H9 (cell line): ENCODE results near the gene TMEM91. TPM values are rescaled to one million over a fixed set of nuclear protein-coding genes. Genes with fewer than 3 reads are reported as not detected.
A peak's percentile ranks its signal among the peaks of the same experiment; 100 is the strongest.

ENCODE experiments used
- DNase-seq: peaks from one replicate; pipeline ENCODE4 v3.0.0-alpha.2; 2017
- H2AFZ ChIP-seq: one replicate; pipeline ENCODE4 v1.6.1; 2013; ENCODE audit warnings: mild to moderate bottlenecking, low read length, control low read depth, moderate library complexity
- H2AK5ac ChIP-seq: 2 replicates; pipeline ENCODE4 v1.6.1; 2013; ENCODE audit warnings: low read length, control low read depth, mixed read lengths; ENCODE audit not compliant: insufficient read length
- H2BK120ac ChIP-seq: one replicate; pipeline ENCODE4 v1.6.1; 2013; ENCODE audit warnings: low read depth, mild to moderate bottlenecking, low read length, control low read depth, inconsistent platforms; ENCODE audit not compliant: poor library complexity, severe bottlenecking
- H2BK12ac ChIP-seq: 2 replicates; pipeline ENCODE4 v1.6.1; 2013; ENCODE audit warnings: low read length, control low read depth, mixed read lengths, low read depth; ENCODE audit not compliant: insufficient read length
- H2BK15ac ChIP-seq: 2 replicates; pipeline ENCODE4 v1.6.1; 2013; ENCODE audit warnings: low read depth, low read length, control low read depth
- H2BK20ac ChIP-seq: one replicate; pipeline ENCODE4 v1.6.1; 2013; ENCODE audit warnings: low read depth, mild to moderate bottlenecking, low read length, control low read depth, inconsistent platforms; ENCODE audit not compliant: poor library complexity, severe bottlenecking
- H2BK5ac ChIP-seq: 2 replicates; pipeline ENCODE4 v1.6.1; 2013; ENCODE audit warnings: low read length, control low read depth, mixed read lengths; ENCODE audit not compliant: insufficient read length
- H3K14ac ChIP-seq: 2 replicates; pipeline ENCODE4 v1.6.1; 2013; ENCODE audit warnings: low read length, control low read depth; ENCODE audit not compliant: insufficient read depth
- H3K18ac ChIP-seq: 2 replicates; pipeline ENCODE4 v1.6.1; 2013; ENCODE audit warnings: low read depth, mild to moderate bottlenecking, mixed read lengths, low read length, control low read depth; ENCODE audit not compliant: insufficient read length
- H3K23ac ChIP-seq: 2 replicates; pipeline ENCODE4 v1.6.1; 2013; ENCODE audit warnings: low read length, control low read depth, mixed read lengths, low read depth; ENCODE audit not compliant: insufficient read length
- H3K23me2 ChIP-seq: 2 replicates; pipeline ENCODE4 v1.6.1; 2013; ENCODE audit warnings: low read depth, mild to moderate bottlenecking, mixed read lengths, low read length, control low read depth; ENCODE audit not compliant: insufficient read length, poor library complexity, severe bottlenecking
- H3K27ac ChIP-seq: 2 replicates; pipeline ENCODE4 v1.5.1; 2013; ENCODE audit warnings: low read length, control low read depth, mixed read lengths, low read depth; ENCODE audit not compliant: insufficient read length
- H3K27me3 ChIP-seq: 2 replicates; pipeline ENCODE4 v1.6.1; 2013; ENCODE audit warnings: low read length, control low read depth, inconsistent platforms; ENCODE audit not compliant: insufficient read depth
- H3K4ac ChIP-seq: 2 replicates; pipeline ENCODE4 v1.6.1; 2013; ENCODE audit warnings: low read depth, mild to moderate bottlenecking, control low read depth, inconsistent platforms, low read length, moderate library complexity
- H3K4me1 ChIP-seq: 2 replicates; pipeline ENCODE4 v1.6.1; 2013; ENCODE audit warnings: low read length, control low read depth, inconsistent platforms; ENCODE audit not compliant: insufficient read depth
- H3K4me2 ChIP-seq: 2 replicates; pipeline ENCODE4 v1.6.1; 2013; ENCODE audit warnings: low read length, control low read depth, mixed read lengths; ENCODE audit not compliant: insufficient read length, insufficient read depth
- H3K56ac ChIP-seq: 2 replicates; pipeline ENCODE4 v1.6.1; 2013; ENCODE audit warnings: low read depth, mild to moderate bottlenecking, mixed read lengths, low read length, control low read depth; ENCODE audit not compliant: insufficient read length
- H3K79me1 ChIP-seq: 2 replicates; pipeline ENCODE4 v1.6.1; 2013; ENCODE audit warnings: low read depth, mild to moderate bottlenecking, moderate library complexity, low read length, control low read depth, inconsistent platforms; ENCODE audit not compliant: insufficient read depth, poor library complexity, severe bottlenecking
- H3K79me2 ChIP-seq: 2 replicates; pipeline ENCODE4 v1.6.1; 2013; ENCODE audit warnings: low read length, control low read depth, inconsistent platforms; ENCODE audit not compliant: insufficient read depth
- H3K9ac ChIP-seq: 2 replicates; pipeline ENCODE4 v1.6.1; 2013; ENCODE audit warnings: low read length, control low read depth, mixed read lengths; ENCODE audit not compliant: insufficient read length; ENCODE audit errors: extremely low read depth
- H3K9me3 ChIP-seq: one replicate; pipeline ENCODE4 v1.6.1; 2013; ENCODE audit warnings: low read depth, low read length, inconsistent platforms; ENCODE audit not compliant: control insufficient read depth
- H3T11ph ChIP-seq: one replicate; pipeline ENCODE4 v1.6.1; 2013; ENCODE audit warnings: mild to moderate bottlenecking, low read length, control low read depth, inconsistent platforms
- H4K20me1 ChIP-seq: one replicate; pipeline ENCODE4 v1.6.1; 2013; ENCODE audit not compliant: control insufficient read depth, insufficient read length, insufficient read depth
- H4K5ac ChIP-seq: 2 replicates; pipeline ENCODE4 v1.6.1; 2013; ENCODE audit warnings: low read depth, mild to moderate bottlenecking, mixed read lengths, low read length, control low read depth; ENCODE audit not compliant: insufficient read length
- H4K8ac ChIP-seq: replicated peaks from 2 replicates; pipeline ENCODE4 v1.6.1; 2013; ENCODE audit warnings: low read length, control low read depth, mixed read lengths, low read depth; ENCODE audit not compliant: insufficient read length
- H4K91ac ChIP-seq: 2 replicates; pipeline ENCODE4 v1.6.1; 2013; ENCODE audit warnings: low read depth, mild to moderate bottlenecking, moderate library complexity, mixed read lengths, low read length, control low read depth; ENCODE audit not compliant: insufficient read length
- H3K27ac Mint-ChIP-seq, 3 experiments: 2 replicates in 2 of 3; 3 replicates in 1 of 3; pipeline ENCODE4 v1.8.0; 2020 to 2021; ENCODE audit warnings: mixed read lengths in 3 of 3, mild to moderate bottlenecking in 1 of 3, moderate library complexity in 1 of 3
- H3K27me3 Mint-ChIP-seq: 2 replicates; pipeline ENCODE4 v1.8.0; 2021; ENCODE audit warnings: low read depth, mild to moderate bottlenecking, moderate library complexity, mixed read lengths
- H3K36me3 Mint-ChIP-seq, 3 experiments: 2 replicates in 2 of 3; 3 replicates in 1 of 3; pipeline ENCODE4 v1.8.0; 2020 to 2021; ENCODE audit warnings: low read depth in 3 of 3, mixed read lengths in 3 of 3; ENCODE audit not compliant: insufficient read depth in 1 of 3
- H3K4me1 Mint-ChIP-seq, 2 experiments: 2 replicates each; pipeline ENCODE4 v1.8.0; 2020; ENCODE audit warnings: mixed read lengths in 2 of 2
- H3K4me3 Mint-ChIP-seq, 2 experiments: 2 replicates in 1 of 2; 3 replicates in 1 of 2; pipeline ENCODE4 v1.8.0; 2020 to 2021; ENCODE audit warnings: mild to moderate bottlenecking in 2 of 2, mixed read lengths in 2 of 2, moderate library complexity in 1 of 2
- H3K9me3 Mint-ChIP-seq, 2 experiments: 2 replicates in 1 of 2; 3 replicates in 1 of 2; pipeline ENCODE4 v1.8.0; 2020; ENCODE audit warnings: mild to moderate bottlenecking in 2 of 2, mixed read lengths in 2 of 2, moderate library complexity in 1 of 2
- WGBS: extraction: QIAGEN DNeasy Blood & Tissue Kit; methylation state at CpG from one replicate; pipeline ENCODE4 v1.1.7; 2013; ENCODE audit warnings: missing lambda C conversion rate, low lambda C conversion rate, mixed read lengths; ENCODE audit not compliant: insufficient read length; ENCODE audit errors: extremely low coverage; 5-methylcytosine and 5-hydroxymethylcytosine counted together
- total RNA-seq: library from RNA; stranded (reverse); gene quantifications from 2 replicates; pipeline ENCODE4 v1.2.1, GENCODE V29; 2021
- TF ChIP-seq, protein P1 (sequence below): fragments of 200-600 bp; sonication (generic); conservative IDR thresholded peaks from 3 replicates; pipeline ENCODE4 v1.8.0; 2021; ENCODE audit warnings: antibody characterized with exemption, mild to moderate bottlenecking

The TMEM91 gene
- total RNA-seq, 1 experiment from 2014 or later: 5.7 TPM

DNA sequence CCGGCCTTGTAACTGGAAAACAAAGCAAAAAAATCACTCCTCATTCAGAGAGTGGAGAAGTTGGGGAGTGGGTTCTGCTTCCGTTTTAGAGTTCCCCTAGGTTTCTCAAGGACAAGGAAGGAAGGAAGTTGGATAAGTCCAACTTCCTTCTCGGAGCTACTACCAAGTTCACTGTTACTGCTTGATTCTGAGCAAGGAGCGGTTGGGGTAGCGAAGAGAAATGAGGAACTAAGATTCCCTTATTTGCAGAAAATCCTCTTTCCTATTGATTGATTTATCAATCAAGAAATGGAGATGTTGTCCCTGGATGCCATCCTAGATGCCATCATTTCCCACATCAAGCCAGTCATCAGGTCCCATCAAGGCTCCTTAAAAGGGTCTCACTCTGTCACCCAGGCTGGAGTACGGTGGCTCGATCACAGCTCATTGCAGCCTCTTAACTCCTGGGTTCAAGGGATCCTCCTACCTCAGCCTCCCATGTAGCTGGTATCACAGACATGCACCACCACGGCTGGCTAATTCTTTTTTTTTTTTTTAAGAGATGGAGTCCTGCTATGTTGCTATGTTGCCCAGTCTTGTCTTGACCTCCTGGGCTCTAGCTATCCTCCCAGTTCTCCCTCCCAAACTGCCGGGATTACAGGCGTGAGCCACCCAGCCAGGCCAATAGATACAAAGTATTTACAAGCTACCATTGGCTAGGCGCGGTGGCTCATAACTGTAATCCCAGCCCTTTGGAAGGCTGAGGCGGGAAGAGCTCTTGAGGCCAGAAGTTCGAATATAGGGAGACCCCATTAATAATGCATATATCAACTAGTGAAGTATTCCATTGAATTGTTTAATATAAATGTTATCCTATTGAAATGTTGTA, 11.6 kb upstream of the TMEM91 start:
- Histone ChIP-seq H2BK12ac (no peak overlapping the region), H2AFZ (peak overlapping the region; percentile 63), H3K27ac (peak overlapping the region; percentile 48), H2AK5ac (no peak overlapping the region), H4K91ac (no peak overlapping the region), H3K9me3 (no peaks in the 10 kb centered on the region), H3K79me2 (no peaks in the 10 kb centered on the region), H3T11ph (no peak overlapping the region), H3K4me2 (peak overlapping the region; percentile 73), H3K9ac (peak overlapping the region; percentile 79), H3K27me3 (no peaks in the 10 kb centered on the region), H4K20me1 (no peaks in the 10 kb centered on the region), H2BK20ac (no peak overlapping the region), H4K5ac (no peak overlapping the region), H2BK15ac (no peak overlapping the region), H2BK5ac (no peak overlapping the region), H3K4ac (no peak overlapping the region; the same call in 1 of the 2 replicates), H3K14ac (peak overlapping the region; percentile 71; the same call in 1 of the 2 replicates), H3K23me2 (peaks cover 8% of the 10 kb centered on the region), H3K18ac (peak overlapping the region; percentile 78), H4K8ac (no peak overlapping the region), H3K56ac (no peak overlapping the region), H3K79me1 (no peaks in the 10 kb centered on the region), H3K23ac (no peak overlapping the region), H2BK120ac (no peak overlapping the region), H3K4me1 (no peaks in the 10 kb centered on the region)
- Mint-ChIP-seq H3K9me3 (no peaks in the 10 kb centered on the region), H3K4me3 (peak overlapping the region; percentile 93 to 94), H3K27ac (peak overlapping the region; percentile 98 to 100 (median 100)), H3K4me1 (peaks cover 2 to 8% of the 10 kb centered on the region in 2 experiments; a peak in 2 of 4 replicates), H3K27me3 (no peaks in the 10 kb centered on the region), H3K36me3 (no peaks in the 10 kb centered on the region; a peak in 1 of 7 replicates)
- TF ChIP-seq, protein P1, sequence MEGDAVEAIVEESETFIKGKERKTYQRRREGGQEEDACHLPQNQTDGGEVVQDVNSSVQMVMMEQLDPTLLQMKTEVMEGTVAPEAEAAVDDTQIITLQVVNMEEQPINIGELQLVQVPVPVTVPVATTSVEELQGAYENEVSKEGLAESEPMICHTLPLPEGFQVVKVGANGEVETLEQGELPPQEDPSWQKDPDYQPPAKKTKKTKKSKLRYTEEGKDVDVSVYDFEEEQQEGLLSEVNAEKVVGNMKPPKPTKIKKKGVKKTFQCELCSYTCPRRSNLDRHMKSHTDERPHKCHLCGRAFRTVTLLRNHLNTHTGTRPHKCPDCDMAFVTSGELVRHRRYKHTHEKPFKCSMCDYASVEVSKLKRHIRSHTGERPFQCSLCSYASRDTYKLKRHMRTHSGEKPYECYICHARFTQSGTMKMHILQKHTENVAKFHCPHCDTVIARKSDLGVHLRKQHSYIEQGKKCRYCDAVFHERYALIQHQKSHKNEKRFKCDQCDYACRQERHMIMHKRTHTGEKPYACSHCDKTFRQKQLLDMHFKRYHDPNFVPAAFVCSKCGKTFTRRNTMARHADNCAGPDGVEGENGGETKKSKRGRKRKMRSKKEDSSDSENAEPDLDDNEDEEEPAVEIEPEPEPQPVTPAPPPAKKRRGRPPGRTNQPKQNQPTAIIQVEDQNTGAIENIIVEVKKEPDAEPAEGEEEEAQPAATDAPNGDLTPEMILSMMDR: no peak
- no CpG with 5 or more reads among the region's 14 CpGs for WGBS
- no peak for DNase-seq
